ENCODE results near the gene ASS1.

The ASS1 gene

DNA sequence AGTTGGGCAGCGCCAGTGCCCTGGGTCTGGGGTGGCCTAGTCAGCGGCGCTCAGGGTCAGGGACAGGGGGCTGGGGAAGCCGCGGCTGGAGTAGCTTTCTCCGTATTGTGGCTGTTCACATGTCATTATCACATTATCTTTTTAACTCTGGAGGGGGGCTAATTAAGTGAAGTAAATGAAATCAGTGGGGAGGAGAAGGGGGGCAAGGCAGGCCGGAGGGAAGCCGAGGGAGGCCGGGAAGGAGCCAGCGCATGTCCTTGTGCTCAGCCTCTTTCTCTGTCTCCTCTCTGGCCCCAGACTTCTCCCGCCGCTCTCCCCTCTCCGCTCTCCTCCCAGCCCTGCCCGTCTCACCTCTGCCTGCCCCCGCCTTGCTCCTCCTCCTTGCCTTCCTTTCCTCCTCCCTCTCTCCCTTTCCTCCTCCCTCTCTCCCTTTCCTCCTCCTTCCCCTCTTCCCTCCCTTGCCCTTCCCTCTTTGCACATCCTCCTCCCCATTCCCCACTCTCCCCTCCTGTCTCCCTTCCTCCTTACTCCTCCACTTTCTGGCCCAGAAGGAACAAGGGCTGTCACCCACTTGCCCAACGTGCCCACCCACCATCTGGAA is 38.7 kb downstream of the ASS1 start:
- CTCF ChIA-PET: no interaction called here
- POLR2A ChIA-PET: no interaction called here
- TF ChIP-seq, protein P1, sequence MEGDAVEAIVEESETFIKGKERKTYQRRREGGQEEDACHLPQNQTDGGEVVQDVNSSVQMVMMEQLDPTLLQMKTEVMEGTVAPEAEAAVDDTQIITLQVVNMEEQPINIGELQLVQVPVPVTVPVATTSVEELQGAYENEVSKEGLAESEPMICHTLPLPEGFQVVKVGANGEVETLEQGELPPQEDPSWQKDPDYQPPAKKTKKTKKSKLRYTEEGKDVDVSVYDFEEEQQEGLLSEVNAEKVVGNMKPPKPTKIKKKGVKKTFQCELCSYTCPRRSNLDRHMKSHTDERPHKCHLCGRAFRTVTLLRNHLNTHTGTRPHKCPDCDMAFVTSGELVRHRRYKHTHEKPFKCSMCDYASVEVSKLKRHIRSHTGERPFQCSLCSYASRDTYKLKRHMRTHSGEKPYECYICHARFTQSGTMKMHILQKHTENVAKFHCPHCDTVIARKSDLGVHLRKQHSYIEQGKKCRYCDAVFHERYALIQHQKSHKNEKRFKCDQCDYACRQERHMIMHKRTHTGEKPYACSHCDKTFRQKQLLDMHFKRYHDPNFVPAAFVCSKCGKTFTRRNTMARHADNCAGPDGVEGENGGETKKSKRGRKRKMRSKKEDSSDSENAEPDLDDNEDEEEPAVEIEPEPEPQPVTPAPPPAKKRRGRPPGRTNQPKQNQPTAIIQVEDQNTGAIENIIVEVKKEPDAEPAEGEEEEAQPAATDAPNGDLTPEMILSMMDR (IDR thresholded peaks at IDR 0.05; ENCODE audit: insufficient read depth, low read length, missing control alignments): no peak
- H3K4me3 ChIP-seq (ENCODE audit: low read depth, low read length): no peak overlapping the region
- no peak for DNase-seq (ENCODE audit: low read depth, low spot score)

- TF ChIP-seq, protein P1 (IDR thresholded peaks at IDR 0.05; ENCODE audit: insufficient read depth, low read length, missing control alignments): no peak
- ChIA-PET POLR2A (no interaction called here), CTCF (interaction anchor here (0.9 kb wide), 1 partner anchor 199 kb away, joined by 4 read pairs; no protein-coding TSS in a partner anchor)
- DNase-seq (ENCODE audit: low read depth, low spot score): no peak
- H3K4me3 ChIP-seq (ENCODE audit: low read depth, low read length): no peak overlapping the region
Measured at GRCh38 chr9:130484362-130485072, 39.8 kb downstream of the ASS1 start.

- no peak for DNase-seq (ENCODE audit: low read depth, low spot score)
- TF ChIP-seq, protein P1 (IDR thresholded peaks at IDR 0.05; ENCODE audit: insufficient read depth, low read length, missing control alignments): no peak
- POLR2A ChIA-PET: no interaction called here
- no peak overlapping the region for H3K4me3 ChIP-seq (ENCODE audit: low read depth, low read length)
- CTCF ChIA-PET: interaction anchor here (1.1 kb wide), 1 partner anchor 25 kb away, joined by 3 read pairs; no protein-coding TSS in a partner anchor
Measured at GRCh38 chr9:130486103-130486502, 41.3 kb downstream of the ASS1 start.

DNA sequence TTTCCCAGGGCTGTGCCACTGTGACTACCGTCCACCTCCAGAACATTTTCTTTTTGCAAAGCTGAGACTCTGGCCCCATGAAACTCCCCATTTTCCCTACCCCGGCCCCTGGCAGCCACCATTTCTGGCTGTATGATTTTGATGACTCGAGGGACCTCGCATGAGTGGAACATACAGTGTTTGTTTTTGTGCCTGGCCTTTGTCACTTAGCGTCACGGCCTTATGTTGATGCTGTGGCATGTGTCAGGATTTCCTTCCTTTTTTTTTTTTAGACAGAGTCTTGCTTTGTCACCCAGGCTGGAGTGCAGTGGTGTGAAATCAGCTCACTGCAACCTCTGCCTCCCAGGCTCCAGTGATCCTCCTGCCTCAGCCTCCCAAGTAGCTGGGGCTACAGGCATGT is 42.7 kb downstream of the ASS1 start:
- DNase-seq (ENCODE audit: low read depth, low spot score): no peak
- no peak overlapping the region for H3K4me3 ChIP-seq (ENCODE audit: low read depth, low read length)
- CTCF ChIA-PET: interaction anchor here (0.9 kb wide), 1 partner anchor 20 kb away, joined by 3 read pairs; no protein-coding TSS in a partner anchor
- POLR2A ChIA-PET: no interaction called here
- TF ChIP-seq, protein P1 (IDR thresholded peaks at IDR 0.05; ENCODE audit: insufficient read depth, low read length, missing control alignments): no peak

GRCh38 chr9:130488621-130489330 is 44.0 kb downstream of the ASS1 start:
- TF ChIP-seq, protein P1 (IDR thresholded peaks at IDR 0.05; ENCODE audit: insufficient read depth, low read length, missing control alignments): no peak
- ChIA-PET CTCF (interaction anchor here (0.6 to 0.9 kb wide), 2 partner anchors 21 to 35 kb away, joined by 3 read pairs; no protein-coding TSS in a partner anchor), POLR2A (no interaction called here)
- no peak overlapping the region for H3K4me3 ChIP-seq (ENCODE audit: low read depth, low read length)
- DNase-seq (ENCODE audit: low read depth, low spot score): no peak

DNA sequence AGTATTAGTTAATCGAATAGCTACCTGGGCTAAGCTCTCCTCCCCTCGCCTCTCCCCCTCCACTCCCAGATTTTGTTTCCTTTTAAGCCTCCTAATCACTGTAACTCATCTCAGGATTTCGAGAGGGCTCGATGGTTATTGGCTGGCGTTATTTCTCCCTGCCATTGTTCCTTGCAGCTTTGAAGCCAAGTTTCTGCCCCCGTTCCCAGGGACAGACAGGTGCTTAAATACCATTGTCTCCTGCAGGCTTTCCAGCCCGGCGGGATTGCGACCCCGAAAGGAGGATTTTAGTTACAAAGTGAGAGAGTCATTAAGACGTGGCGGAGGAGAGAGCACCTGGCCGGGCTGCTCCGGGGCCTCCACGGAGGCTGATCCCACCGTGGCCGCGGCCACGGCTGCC is 46.2 kb downstream of the ASS1 start:
- POLR2A ChIA-PET: no interaction called here
- no peak overlapping the region for H3K4me3 ChIP-seq (ENCODE audit: low read depth, low read length)
- CTCF ChIA-PET: interaction anchor here (1.4 kb wide), 1 partner anchor 30 kb away, joined by 4 read pairs; no protein-coding TSS in a partner anchor
- no peak for DNase-seq (ENCODE audit: low read depth, low spot score)
- TF ChIP-seq, protein P1 (IDR thresholded peaks at IDR 0.05; ENCODE audit: insufficient read depth, low read length, missing control alignments): no peak

Measured in AG04449 (cell line).